Endothelial cell of umbilical vein (primary cell): ENCODE results near the gene HTATSF1.

ENCODE experiments used
- EZH2 ChIP-seq: IDR thresholded peaks from 2 replicates; pipeline ENCODE4 v1.6.1; 2012; ENCODE audit warnings: borderline replicate concordance, low read depth, mild to moderate bottlenecking, moderate library complexity, low read length, inconsistent platforms; ENCODE audit not compliant: severe bottlenecking
- FOS ChIP-seq: IDR thresholded peaks from 2 replicates; pipeline ENCODE4 v1.6.1; 2011; ENCODE audit warnings: mild to moderate bottlenecking, low read length, moderate library complexity, borderline replicate concordance; ENCODE audit not compliant: insufficient read depth
- GATA2 ChIP-seq: IDR thresholded peaks from 2 replicates; pipeline ENCODE4 v1.7.0; 2011; ENCODE audit warnings: low read depth, mild to moderate bottlenecking, moderate library complexity, mixed read lengths, low read length; ENCODE audit not compliant: insufficient read length, insufficient read depth
- JUN ChIP-seq: IDR thresholded peaks from 2 replicates; pipeline ENCODE4 v1.6.1; 2011; ENCODE audit warnings: borderline replicate concordance, low read depth; ENCODE audit not compliant: insufficient read length, insufficient read depth
- MYC ChIP-seq: IDR thresholded peaks from one replicate; pipeline ENCODE4 v1.6.1; 2011; ENCODE audit warnings: mild to moderate bottlenecking, low read depth, low read length
- POLR2A ChIP-seq: IDR thresholded peaks from 2 replicates; pipeline ENCODE4 v1.6.1; 2012; ENCODE audit warnings: low read depth, mild to moderate bottlenecking, control low read depth, low read length
- POLR2AphosphoS5 ChIP-seq: IDR thresholded peaks from 2 replicates; pipeline ENCODE4 v1.6.1; 2012; ENCODE audit warnings: low read depth, mild to moderate bottlenecking, control low read depth, low read length, moderate library complexity; ENCODE audit not compliant: insufficient read depth
- TF ChIP-seq, protein P1 (sequence below): IDR thresholded peaks from 2 replicates; pipeline ENCODE4 v1.6.1; 2011; ENCODE audit not compliant: insufficient read depth, insufficient read length
- TF ChIP-seq, protein P2 (sequence below), 2 donors: IDR thresholded peaks; 1 replicate in 1 of 2; 2 replicates in 1 of 2; pipeline ENCODE4 v1.5.1; 2011; ENCODE audit warnings: low read length in 2 of 2, mild to moderate bottlenecking in 2 of 2, moderate library complexity in 2 of 2, control low read depth in 1 of 2, inconsistent platforms in 1 of 2, low read depth in 1 of 2; ENCODE audit not compliant: insufficient read depth in 1 of 2; ENCODE audit errors: extremely low read depth in 1 of 2

DNA sequence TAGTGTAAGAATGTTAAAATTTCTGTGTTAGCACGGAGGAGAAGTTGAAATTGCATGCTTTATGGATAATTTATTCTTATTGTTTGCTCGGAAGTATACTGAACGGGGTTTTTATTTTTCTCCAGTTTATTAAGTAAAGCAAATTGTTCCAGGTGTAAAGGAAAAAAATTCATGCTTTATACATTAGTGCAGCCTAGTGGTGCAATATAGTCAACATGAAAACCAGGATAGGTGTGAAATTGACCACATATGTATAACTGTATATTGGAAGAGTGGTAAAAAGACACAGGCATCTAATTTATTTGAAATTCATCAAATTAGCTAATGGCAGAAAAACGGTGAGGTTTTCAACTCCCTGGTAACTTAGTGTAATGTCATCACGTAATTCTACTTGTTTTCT, 8.7 kb upstream of the HTATSF1 start:
- TF ChIP-seq, protein P1, sequence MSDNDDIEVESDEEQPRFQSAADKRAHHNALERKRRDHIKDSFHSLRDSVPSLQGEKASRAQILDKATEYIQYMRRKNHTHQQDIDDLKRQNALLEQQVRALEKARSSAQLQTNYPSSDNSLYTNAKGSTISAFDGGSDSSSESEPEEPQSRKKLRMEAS: no peak
- TF ChIP-seq POLR2A (no peak), GATA2 (no peak), POLR2AphosphoS5 (no peak), EZH2 (no peak), MYC (no peak), JUN (no peak), FOS (no peak)
- TF ChIP-seq, protein P2, sequence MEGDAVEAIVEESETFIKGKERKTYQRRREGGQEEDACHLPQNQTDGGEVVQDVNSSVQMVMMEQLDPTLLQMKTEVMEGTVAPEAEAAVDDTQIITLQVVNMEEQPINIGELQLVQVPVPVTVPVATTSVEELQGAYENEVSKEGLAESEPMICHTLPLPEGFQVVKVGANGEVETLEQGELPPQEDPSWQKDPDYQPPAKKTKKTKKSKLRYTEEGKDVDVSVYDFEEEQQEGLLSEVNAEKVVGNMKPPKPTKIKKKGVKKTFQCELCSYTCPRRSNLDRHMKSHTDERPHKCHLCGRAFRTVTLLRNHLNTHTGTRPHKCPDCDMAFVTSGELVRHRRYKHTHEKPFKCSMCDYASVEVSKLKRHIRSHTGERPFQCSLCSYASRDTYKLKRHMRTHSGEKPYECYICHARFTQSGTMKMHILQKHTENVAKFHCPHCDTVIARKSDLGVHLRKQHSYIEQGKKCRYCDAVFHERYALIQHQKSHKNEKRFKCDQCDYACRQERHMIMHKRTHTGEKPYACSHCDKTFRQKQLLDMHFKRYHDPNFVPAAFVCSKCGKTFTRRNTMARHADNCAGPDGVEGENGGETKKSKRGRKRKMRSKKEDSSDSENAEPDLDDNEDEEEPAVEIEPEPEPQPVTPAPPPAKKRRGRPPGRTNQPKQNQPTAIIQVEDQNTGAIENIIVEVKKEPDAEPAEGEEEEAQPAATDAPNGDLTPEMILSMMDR (IDR thresholded peaks at IDR 0.05; ENCODE audit: extremely low read depth in 1 of 2, insufficient read depth in 1 of 2, low read depth in 1 of 2, low read length in 2 of 2): no peak
